Brain pericyte (primary cell): ENCODE measurements around the gene ITGA3.

ENCODE experiments used
- DNase-seq: peaks from one replicate; pipeline ENCODE4 v3.0.0-alpha.2; 2012; ENCODE audit warnings: low read depth, low spot score

ITGA3 gene

DNA sequence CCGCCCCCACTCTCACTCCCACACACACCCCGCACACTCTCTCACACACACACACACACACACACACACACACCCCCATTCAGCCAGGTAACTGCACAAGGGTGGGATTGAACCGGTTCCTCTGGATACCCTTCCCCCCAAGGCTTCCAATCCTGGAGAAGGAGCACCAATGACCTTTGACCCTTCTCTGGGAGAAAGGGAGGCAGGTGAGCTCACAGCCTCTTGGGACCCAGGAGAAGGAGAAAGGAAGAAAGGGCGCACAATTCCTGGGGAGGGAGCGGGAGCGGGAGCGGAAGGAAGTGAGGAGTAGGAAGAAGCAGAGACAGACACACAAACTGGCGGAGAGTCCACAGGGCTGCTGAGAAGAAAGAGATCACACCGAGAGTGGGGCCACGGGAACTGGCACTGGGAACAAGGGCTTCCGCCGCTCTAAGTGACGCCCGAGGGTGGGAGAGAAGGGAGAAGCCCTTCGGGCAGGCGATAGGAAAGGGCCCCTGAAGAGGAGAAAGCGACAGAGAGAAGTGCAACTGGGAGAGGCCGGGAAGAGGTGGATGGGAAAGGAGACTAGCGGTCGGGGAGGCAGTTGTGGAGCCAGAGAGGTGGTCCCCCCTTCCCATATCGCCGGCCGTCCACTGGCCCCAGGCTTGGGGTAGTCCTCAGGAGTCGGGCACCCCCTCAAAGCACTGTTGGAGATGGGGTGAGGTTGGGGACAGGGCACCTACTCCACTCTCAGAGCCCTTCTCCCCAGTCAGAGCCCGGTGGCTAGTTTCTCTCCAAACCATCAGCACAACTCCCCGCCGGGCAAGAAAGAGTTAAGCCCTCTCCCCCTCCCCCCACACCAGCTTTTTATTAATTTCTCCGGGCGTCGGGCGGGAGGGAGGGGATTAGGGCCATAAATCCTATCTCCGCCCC lies 72.8 kb downstream of the ITGA3 start:
- DNase-seq: no peak

DNA sequence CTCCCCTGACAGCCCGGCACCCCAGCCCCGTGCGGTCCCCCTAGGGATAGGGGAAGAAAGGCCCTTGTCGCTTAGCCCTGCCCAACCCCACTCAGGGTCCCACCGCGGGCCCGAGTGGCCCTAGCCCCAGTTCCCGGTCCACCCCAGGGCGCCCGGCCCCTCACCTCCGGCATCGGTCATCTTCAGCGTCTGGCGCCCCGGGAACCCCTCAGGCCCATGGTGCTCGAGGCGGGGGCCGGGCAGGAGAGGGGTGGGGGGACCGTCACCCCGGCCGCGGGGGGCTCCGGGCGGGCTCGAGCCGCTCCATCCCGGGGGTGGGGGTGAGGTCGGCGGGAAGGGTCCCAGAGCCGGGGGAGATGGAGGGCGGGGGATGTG lies 73.4 kb downstream of the ITGA3 start:
- DNase-seq: no peak

DNA sequence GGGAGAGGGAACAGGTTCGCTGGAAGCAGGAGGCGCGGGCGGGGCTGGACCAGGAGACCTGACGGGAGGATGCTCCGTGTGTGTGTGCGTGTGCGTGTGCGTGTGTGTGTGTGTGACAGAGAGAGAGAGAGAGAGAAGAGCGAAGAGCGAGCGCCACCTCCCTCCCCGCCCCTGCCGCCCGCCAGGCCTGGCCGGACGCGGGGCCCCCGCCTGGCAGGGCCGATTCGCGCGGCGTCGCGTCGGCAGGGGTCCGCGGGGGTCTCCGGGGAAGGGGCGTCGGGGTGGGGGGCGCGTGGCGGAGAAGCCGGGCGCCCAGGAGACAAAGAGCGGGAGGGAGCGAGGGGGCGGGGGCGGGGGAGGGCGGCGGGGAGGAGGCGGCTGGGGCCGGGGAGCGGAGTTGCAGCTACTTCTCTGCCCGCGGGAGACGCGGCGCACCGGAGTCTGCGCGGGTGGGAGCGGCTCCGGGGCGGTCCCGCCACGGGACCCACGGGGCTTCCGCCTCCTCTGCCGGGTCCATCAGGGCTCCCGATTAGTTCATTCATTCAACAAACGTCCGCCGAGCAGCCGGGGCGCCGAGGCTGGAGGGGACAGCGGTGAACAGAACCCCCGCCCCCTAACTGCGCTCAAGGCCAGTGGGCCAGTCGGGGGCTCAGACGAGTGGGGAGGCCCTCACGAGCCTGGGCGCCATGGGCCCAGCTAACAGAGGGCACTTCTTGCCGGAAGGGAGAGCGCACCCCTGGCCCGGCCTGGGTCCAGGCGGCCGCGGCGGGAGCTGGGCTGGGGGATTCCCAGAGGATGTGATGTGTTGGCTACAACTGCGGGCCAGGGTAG lies 74.0 kb downstream of the ITGA3 start, which contains the start of gene SAMD14:
SAMD14 (minus strand) TSS at position 433 of the 831 bp plus-strand sequence. CDS start 5,201 bp downstream, outside the sequence.
- no peak for DNase-seq

DNA sequence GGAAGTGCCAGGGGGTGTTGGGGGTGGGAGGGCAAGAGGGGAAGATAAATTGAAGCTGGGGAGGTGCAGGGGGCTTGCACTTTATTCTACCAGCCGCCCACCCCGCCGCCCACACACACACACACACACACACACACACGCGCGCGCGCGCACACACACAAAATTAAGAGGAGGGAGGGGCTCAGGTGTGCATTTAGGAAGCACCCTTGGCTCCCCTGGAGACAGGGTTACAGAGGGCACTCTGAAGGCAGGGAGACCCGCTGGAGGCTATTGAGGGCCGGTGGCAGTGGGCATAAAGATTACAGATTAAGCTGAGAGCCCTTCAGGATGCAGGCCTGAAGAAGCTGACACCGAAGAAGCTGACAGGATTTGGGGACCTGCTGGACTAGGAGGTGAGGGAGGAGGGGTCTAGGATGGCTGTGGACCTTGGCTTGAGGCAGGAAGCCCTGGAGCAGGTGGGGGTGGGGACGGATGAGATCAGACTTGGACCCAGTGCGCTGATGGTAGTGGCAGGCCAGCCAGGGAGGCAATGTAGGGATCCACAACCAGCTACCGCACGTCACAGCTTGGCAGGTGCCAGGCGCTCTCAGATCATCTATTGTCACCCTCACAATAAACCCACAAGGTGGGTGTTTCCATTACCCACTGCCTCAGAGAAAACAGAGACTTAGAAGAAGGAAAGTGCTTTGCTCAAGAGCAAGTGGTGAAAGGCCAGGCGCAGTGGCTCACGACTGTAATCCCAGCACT lies 74.8 kb downstream of the ITGA3 start:
- DNase-seq: no peak

DNA sequence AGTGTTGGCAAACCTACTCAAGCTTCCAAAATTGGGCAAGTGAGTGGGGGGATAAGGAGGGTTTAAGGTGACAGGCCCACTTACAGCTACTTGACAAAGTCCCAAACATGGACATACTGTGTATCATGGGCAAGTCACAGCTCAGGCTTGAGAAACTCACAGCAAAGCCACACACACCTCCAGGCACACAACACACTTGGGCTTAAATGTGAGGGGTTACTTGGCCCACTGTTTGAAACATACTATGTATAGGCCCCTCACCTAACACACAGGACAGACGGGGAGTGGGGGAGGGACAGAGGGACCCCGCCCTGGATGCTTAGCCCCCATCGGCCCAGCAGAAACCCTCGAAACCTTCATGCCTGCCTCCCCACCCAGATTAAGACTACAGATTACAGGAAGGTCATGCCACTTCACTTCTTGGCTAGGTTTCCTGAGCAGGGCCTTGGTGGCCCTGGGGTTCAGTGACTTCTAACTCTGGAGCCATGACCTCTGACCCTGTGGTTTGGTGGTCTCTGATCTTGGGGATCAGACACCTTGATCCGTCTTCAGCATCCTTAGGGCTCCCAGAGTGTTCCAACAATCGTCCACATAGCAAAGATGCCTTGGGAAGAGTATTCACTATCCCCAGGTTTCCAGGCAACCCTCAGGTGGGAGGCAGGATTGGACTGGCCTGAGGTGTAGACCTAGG lies 76.3 kb downstream of the ITGA3 start:
- no peak for DNase-seq

DNA sequence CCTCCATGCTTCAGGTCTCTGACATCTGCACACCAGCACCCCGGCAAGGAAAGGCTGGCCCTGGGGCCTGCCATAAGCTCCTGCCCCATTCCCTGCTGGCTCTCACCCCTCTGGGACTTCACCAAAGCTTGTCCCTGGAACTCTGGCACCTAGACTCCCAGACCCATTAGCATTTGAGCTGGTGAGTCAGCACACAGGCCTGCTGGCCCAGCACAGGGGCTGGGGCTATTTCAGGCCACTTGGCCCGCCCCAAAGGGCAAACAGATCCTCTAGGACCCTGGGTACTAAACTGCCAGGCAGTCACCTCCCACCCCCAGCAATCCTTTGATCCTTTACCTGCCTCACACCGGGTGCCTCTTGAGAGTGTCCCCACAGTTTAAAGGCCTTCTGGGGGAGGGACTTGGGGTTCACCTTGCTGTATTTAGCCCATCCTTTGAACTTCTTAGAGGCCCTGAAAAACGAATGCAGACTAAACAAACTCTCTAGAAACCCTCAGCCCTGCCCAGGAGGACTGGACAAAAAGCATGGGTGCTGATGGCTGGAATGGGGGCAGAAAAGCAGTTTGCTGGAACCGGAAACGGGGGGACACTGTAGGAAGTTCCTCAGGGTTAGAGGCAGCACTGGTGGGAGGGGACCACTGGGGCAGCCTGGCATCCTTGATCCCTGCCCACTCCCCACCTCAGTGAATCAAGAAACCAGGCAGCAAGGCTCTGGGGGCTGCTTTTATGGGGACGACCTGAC lies 77.3 kb downstream of the ITGA3 start:
- DNase-seq: no peak

DNA sequence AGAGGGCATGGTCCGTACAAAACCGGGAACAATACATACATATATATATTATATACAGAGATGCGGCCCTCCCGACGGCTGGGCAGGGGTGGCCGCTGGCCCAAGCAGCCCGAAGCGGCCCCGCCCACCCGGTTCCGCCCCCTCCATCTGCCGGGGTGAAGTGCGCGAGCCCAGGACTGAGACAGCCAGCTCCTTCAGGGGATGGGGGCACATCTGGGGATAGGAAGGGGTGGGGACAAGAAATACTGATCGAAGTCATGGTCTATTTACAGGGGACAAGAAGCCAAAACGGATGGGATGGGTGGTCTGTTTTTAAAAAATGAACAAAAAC lies 77.8 kb downstream of the ITGA3 start:
- DNase-seq: no peak

DNA sequence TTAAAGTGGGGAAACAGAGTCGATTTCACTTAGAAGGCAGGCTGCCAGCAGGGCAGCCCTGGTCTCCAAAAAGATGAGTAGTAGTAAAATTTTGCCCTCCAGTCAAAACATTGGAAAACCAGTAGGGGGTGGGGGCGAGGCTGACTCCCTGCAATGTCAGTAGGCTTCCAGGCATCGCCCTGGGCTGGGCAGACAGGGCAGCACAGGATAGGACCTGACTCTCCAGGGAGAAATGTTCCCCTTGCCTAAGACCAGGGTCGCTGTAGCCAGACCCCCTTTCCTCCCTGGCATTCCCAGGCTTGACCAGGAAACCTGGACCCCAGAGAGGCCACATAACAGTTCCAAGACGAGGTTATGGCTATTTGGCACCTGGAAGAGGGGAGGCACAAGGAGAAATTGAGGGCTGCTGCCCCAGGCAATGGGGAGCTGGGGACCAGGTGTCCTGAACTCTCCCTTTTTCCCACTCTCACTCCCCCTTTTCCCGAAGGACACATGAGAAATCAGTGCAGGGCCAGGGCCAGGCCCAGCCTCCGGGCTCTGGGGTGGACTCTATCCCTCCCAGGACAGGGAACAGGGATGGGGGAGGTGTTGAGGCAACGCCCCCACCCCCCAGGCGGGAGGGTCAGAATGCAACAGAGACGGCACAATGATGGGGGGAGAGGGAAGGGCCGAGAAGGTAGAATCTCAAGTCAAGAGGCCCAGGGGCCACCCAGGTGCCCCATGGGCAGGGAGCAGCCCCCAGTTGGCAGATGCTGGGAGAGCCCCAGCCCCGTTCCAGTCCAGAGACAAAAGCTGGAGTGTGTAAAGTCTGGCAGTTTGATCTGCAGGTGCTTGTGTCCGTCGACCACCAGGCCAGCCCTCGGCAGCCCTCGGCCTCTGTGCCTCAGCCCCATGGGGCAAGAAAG lies 78.5 kb downstream of the ITGA3 start:
- DNase-seq: no peak

DNA sequence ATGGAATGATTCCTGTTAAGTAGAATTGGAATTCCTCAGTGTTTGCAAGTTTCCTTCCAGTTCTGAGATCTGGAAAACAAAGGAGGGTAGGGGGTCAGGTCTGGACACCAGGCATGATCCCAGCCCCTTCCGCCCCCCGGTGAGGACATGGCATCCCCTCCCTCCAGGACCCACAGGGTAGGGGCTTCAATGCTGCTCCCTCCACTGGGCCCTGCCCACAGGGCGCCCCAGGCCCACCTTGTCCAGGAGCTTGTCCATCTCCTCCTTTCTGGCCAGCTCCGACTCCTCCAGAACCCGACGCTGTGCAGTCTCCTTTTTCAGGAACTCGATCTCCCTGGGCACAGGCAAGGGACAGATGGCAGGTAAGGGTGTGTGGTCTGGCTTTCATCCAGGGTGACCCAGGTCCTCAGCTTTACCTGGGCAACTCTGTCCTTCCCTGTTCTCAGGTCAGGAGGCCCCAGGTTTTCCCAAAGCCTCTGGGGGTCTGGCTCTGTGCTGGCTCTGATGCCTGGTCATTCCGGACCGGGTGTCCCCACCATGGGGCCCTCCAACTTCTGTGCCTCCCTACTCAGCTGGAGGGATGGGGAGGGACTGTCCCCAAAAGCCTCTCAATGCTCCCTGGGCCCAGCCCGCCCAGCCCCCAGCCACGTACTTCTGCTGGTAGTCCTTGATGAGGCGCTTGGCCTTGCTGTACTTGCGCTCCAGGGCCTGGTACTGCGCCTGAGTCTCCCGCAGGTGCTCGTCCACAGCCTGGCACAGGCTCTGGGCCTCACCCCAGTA lies 79.6 kb downstream of the ITGA3 start:
- no peak for DNase-seq

DNA sequence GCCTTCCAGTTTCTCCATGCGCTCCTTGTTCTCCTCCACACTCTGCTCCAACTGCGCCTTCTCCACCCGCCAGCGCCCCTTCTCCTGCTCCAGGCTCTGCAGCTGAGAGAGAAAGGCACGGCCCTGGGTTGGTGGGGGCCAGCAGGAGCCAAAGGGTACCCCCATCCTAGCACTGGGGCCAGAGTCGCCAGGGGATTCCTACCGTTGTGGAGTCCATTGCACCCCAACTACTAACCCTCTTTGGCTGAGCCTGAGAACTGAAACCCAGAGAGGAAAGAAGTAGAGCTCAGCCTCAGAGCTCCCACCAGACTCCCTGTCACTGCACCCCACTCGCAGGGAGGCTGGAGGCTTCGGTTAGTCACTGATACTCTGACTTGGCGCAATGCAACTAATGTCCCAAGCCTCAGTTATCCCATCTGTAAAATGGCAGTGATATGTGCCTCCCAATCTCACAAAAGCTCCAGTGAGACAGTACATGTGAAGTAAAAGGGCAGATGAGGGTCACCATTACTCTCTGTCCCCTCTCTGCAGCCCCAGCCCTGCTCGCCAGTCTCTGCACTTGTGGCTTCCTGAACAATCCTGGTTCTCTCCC lies 80.3 kb downstream of the ITGA3 start:
- no peak for DNase-seq

DNA sequence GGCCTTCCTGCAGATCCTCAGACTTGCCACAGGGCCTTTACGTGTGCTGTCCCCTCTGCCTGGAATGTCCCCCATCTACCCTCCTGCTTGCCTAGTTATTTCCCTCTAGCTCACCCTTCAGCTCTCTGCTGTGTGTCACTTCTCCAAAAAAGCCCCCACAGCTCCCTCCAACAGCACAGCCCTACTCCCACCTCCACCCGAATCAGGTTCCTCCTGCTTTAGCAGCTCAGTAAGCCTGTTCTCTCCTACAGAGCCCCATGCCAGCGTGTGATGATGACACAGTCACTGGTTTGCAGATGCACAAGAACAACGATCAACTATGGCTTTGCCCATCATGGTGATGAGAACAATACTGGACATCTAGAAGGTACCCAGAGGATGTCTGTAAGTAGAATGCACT lies 81.1 kb downstream of the ITGA3 start:
- no peak for DNase-seq

DNA sequence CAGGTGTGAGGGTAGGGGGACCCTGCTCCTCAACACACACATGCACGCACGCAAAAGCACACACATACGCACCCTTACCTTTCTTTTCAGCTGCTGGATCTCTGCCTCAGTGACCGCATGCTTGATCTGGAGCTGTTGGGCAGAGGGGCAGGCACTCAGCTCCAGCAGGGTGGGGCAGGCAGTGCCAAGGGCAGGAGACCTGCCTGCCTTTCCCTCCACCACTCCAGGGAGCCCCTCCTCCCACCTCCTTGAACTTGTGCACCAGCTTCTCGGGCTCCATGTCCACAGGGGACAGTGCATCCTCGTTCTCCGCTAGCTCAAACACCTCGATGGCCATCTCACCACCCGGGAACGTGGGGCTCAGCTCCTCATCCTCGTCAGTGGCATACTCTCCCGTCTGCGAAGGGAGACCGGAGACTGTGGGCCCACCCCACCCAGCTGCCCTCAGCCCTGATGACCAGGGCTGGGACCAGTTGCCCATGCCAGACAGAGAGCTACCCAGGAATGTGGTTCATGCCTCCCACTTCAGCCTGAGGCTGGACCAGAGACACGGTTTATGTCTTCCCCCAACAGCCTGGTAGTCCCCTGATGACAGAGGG lies 83.4 kb downstream of the ITGA3 start:
- DNase-seq: no peak
